Left ventricle myocardium inferior (tissue), 1 donor: Measurements from ENCODE around the gene C6orf47. TPM values are rescaled to one million over a fixed set of nuclear protein-coding genes. Genes with fewer than 3 reads are reported as not detected.

Experiments
- DNase-seq: peaks from one replicate; pipeline ENCODE4 v3.0.0-alpha.2; 2020
- H3K27ac ChIP-seq: fragments of 200-600 bp; replicated peaks from 2 replicates; pipeline ENCODE4 v1.8.0; 2021
- H3K27me3 ChIP-seq: fragments of 200-600 bp; 2 replicates; pipeline ENCODE4 v1.8.0; 2021; ENCODE audit warnings: low read depth
- H3K36me3 ChIP-seq: fragments of 200-600 bp; 2 replicates; pipeline ENCODE4 v1.8.0; 2021
- H3K4me1 ChIP-seq: fragments of 200-600 bp; 2 replicates; pipeline ENCODE4 v1.8.0; 2021
- H3K4me3 ChIP-seq: fragments of 200-600 bp; 2 replicates; pipeline ENCODE4 v1.8.0; 2021; ENCODE audit warnings: mild to moderate bottlenecking, moderate library complexity
- H3K9me3 ChIP-seq: fragments of 200-600 bp; replicated peaks from 2 replicates; pipeline ENCODE4 v1.8.0; 2021
- CTCF ChIP-seq: fragments of 200-600 bp; IDR thresholded peaks from 2 replicates; pipeline ENCODE4 v1.8.0; 2021; ENCODE audit warnings: antibody characterized with exemption, mild to moderate bottlenecking, borderline replicate concordance
- intact Hi-C: fragments of 100-400 bp; cut with micrococcal nuclease; formaldehyde crosslinking; loops from one replicate; pipeline ENCODE4 v1.11.0; 2022
- total RNA-seq: library from RNA; stranded (reverse); fragmentation: NEBNext Ultra II Directional; extraction: Animal tissue kit (Norgen Biotek cat#: 25700); gene quantifications from one replicate; pipeline ENCODE4 v1.2.1, GENCODE V29; 2021
- donor health status: DM: no; HTN: yes; CAD: no; lungs with severe emphysema.

The C6orf47 gene
- total RNA-seq, 1 donor from 2014 or later, result 16.9 TPM

DNA sequence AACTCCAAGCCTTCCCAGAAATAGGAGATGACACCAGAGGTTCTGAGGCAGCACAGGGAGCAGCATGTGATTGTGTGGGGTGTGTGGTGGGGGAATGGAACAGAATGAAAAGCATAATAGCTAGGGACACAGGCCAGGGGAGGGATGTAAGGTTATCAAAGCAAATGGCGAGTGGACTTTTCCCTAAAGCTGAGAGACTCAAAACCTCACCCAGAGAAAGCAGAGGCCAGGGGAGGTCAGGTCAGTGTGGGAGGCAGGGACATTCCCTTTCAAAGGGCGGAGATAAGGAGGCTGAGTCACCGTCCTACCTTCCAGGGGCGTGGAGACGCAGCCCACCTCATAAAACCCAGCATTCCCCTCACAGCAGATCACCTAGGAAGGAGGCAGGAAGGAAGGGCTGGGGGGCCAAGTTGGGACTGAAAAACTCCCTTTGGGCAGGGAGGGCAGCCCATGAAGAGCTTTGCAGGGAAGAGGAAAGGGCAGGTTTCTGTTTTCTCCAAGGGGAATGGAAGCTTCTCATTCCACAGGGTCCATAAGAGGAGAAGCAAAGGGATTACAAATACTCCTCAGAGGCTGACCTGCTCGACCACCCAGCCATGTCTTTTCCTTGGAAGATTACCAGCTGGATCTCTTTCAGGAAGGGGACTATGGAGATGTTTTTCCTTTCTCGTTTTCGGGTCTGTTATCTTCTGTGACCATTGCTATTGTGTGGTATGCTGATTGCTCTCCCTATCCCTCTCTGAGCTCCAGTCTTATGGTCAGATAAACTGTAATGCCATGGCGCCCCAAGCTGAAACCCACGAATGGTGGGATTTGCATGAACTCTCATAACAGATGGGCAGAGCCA lies 29.9 kb upstream of the C6orf47 start:
- Histone ChIP-seq H3K4me3 (no peak overlapping the region), H3K4me1 (no peaks in the 10 kb centered on the region), H3K27ac (no peak overlapping the region), H3K9me3 (no peaks in the 10 kb centered on the region), H3K27me3 (no peaks in the 10 kb centered on the region), H3K36me3 (peaks cover 97% of the 10 kb centered on the region)
- intact Hi-C loops, result no loop called here
- DNase-seq, result no peak
- TF ChIP-seq CTCF, result no peak

GRCh38 chr6:31689249-31690110 lies 28.9 kb upstream of the C6orf47 start:
- intact Hi-C loops, result no loop called here
- H3K27ac ChIP-seq, result no peak overlapping the region
- no peak for DNase-seq
- H3K36me3 ChIP-seq, result peaks cover 92% of the 10 kb centered on the region
- H3K27me3 ChIP-seq, result no peaks in the 10 kb centered on the region
- TF ChIP-seq CTCF, result peak; percentile 26
- no peak overlapping the region for H3K4me3 ChIP-seq
- H3K4me1 ChIP-seq, result no peaks in the 10 kb centered on the region
- H3K9me3 ChIP-seq, result no peaks in the 10 kb centered on the region

DNA sequence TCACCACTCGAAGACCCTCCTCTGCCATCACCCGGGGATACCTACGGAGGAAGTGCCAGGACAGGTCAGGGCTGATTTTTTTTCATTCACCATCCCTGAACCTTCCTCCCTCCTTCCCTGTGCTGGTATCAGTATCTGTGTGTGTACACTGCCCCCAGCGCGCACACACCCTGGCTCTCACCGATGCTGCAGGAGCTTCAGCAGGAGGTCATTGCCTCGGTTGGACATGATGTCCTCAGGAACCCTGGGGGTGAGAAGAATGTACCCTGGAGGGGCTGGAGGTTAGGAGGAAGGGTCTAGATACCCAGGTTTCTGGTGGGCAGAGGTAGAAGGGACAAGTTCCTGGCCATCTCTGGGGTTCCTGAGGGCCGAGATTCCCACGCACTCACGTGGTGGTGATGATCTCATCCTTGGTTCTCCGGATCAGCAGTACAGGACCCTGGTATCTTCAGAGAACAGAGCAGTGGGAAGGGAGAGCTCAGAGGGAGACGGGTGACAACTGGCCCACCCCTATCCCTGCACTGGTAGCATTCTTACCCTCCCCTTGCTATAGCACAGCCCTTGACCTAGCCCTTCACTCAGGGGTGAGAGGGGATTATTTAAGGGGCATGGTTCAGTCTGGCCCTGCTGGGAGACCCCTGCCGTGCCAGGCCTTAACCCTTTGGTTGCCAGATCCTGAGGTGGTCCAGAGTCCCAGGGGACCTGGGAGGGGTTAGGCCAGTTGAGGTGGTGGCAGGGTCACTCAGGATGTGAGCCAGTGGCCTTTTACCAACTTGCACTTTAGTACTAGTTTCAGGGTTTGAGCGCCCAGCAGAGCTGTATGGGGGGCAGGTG lies 27.5 kb upstream of the C6orf47 start:
- Histone ChIP-seq H3K9me3 (no peaks in the 10 kb centered on the region), H3K36me3 (peaks cover 78% of the 10 kb centered on the region), H3K4me1 (peaks cover 3% of the 10 kb centered on the region), H3K4me3 (no peak overlapping the region), H3K27me3 (no peaks in the 10 kb centered on the region), H3K27ac (no peak overlapping the region)
- DNase-seq, result no peak
- no peak for TF ChIP-seq CTCF
- intact Hi-C loops, result no loop called here

GRCh38 chr6:31687321-31687720 lies 26.7 kb upstream of the C6orf47 start:
- intact Hi-C loops, result no loop called here
- H3K9me3 ChIP-seq, result no peaks in the 10 kb centered on the region
- peaks cover 71% of the 10 kb centered on the region for H3K36me3 ChIP-seq

More at GRCh38 chr6:31687321-31687720, 26.7 kb upstream of the C6orf47 start:
- Histone ChIP-seq H3K27me3 (no peaks in the 10 kb centered on the region), H3K27ac (no peak overlapping the region), H3K4me3 (no peak overlapping the region), H3K4me1 (peaks cover 8% of the 10 kb centered on the region)
- no peak for TF ChIP-seq CTCF
- no peak for DNase-seq
